ENCODE results near the gene FARSA. TPM values are rescaled to one million over a fixed set of nuclear protein-coding genes. Genes with fewer than 3 reads are reported as not detected.

The FARSA gene
- total and polyA plus RNA-seq, 2 of the 4 experiments (the other 2 are of a cell fraction): 49.3 to 80.9 TPM

DNA sequence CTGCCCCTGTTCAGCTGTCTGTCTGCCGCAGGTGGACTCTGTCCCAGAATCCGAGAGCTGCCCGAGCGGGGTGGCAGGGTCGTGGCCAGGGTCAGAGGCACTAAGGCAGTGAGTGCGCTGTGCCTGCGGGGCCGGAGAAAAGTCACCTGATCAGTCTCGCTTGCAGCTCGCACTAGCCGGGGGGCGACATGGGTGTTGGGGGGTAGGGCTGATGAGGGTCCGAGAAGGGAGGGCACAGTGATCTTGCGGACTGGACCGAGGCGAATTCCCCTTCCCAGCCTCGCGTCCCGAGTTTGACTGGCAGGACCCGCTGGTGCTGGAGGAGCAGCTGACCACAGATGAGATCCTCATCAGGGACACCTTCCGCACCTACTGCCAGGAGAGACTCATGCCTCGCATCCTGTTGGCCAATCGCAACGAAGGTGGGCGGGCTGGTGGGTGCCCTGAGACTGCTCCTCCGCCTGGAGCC, 41.9 kb downstream of the FARSA start:
- intact Hi-C loops (cut with micrococcal nuclease): loop anchor here (2.0 kb wide), 1 partner anchor 73 kb away; no protein-coding TSS in a partner anchor
- peak overlapping the region; percentile 70 for H2AK9ac ChIP-seq (replicated peaks; ENCODE audit: low read depth, low read length, poor library complexity)
- peak overlapping the region; percentile 44 for H3K9ac ChIP-seq (ENCODE audit: low read depth, low read length)
- no peak overlapping the region for H3K18ac ChIP-seq (ENCODE audit: low read depth, low read length)
- H3K56ac ChIP-seq (ENCODE audit: extremely low read depth, insufficient read depth, low read length): no peak overlapping the region
- ChIA-PET POLR2A (ENCODE audit: unreplicated experiment) (no interaction called here), CTCF (no interaction called here)
- H3K4me1 ChIP-seq (ENCODE audit: control insufficient read depth, insufficient read depth, low read length): peaks cover 6% of the 10 kb centered on the region
- no peaks in the 10 kb centered on the region for H3K9me1 ChIP-seq (ENCODE audit: insufficient read depth, low read length)
- BruUV-seq (replicated peaks): no TSS peak
- WGBS, 2 experiments (ENCODE audit: extremely low coverage in 2 of 2, insufficient read length in 1 of 2): 0% methylated on average over 7 of the region's 26 CpGs; no CpG with 5 or more reads in 1 of the 2 experiments
- H3K79me1 ChIP-seq (ENCODE audit: low read depth in 1 of 2, low read length in 2 of 2): peaks cover 10 to 12% of the 10 kb centered on the region in 2 experiments; a peak in 3 of 4 replicates
- H4K91ac ChIP-seq (ENCODE audit: insufficient read depth, low read depth, low read length): no peak overlapping the region
- dilution Hi-C loops (cut with HindIII; ENCODE audit: low sequenced_read_pairs, unreplicated experiment): no loop called here
- peak overlapping the region; percentile 78 for H3K4me3 ChIP-seq (ENCODE audit: insufficient read depth, low read depth, low read length)
- H4K20me1 ChIP-seq (ENCODE audit: insufficient read depth, low read length): no peaks in the 10 kb centered on the region
- H3K9me3 ChIP-seq (ENCODE audit: control insufficient read depth, insufficient read depth, low read length): no peaks in the 10 kb centered on the region
- no peak overlapping the region for H2BK120ac ChIP-seq (ENCODE audit: low read depth, low read length)
- H2AFZ ChIP-seq (replicated peaks; ENCODE audit: low read length, poor library complexity): peak overlapping the region; percentile 98
- no peak overlapping the region for H2BK20ac ChIP-seq (ENCODE audit: low read depth, low read length)
- in situ Hi-C loops (cut with MboI; ENCODE audit: low sequenced_read_pairs): no loop called here
- no peak for DNase-seq
- H3K27ac ChIP-seq (ENCODE audit: insufficient read depth, low read length): peak overlapping the region; percentile 3; the same call in 1 of the 2 replicates
- H3K23ac ChIP-seq (ENCODE audit: low read depth, low read length): no peak overlapping the region
- H3K27me3 ChIP-seq (ENCODE audit: control insufficient read depth, insufficient read depth, low read length): peaks cover 14% of the 10 kb centered on the region
- no peak for TF ChIP-seq NFE2L2 (IDR thresholded peaks at IDR 0.05; ENCODE audit: low read depth, low read length)
- no peak for TF ChIP-seq BHLHE40 (IDR thresholded peaks at IDR 0.05; ENCODE audit: low read depth, low read length)
- TF ChIP-seq POLR2A (IDR thresholded peaks at IDR 0.05; ENCODE audit: low read depth, low read length): no peak
- no peak for TF ChIP-seq RFX5 (IDR thresholded peaks at IDR 0.05; ENCODE audit: low read depth, low read length)
- no peak for TF ChIP-seq MAFK (IDR thresholded peaks at IDR 0.05; ENCODE audit: low read depth, low read length)
- no peak for TF ChIP-seq MXI1 (IDR thresholded peaks at IDR 0.05; ENCODE audit: borderline replicate concordance, low read depth, low read length)
- no peak for TF ChIP-seq CEBPB (IDR thresholded peaks at IDR 0.05; ENCODE audit: low read depth, low read length)
- no peak for TF ChIP-seq SMC3 (IDR thresholded peaks at IDR 0.05; ENCODE audit: low read depth, low read length)
- no peak for TF ChIP-seq RCOR1 (IDR thresholded peaks at IDR 0.05; ENCODE audit: insufficient replicate concordance, low read length)
- TF ChIP-seq, protein P1, sequence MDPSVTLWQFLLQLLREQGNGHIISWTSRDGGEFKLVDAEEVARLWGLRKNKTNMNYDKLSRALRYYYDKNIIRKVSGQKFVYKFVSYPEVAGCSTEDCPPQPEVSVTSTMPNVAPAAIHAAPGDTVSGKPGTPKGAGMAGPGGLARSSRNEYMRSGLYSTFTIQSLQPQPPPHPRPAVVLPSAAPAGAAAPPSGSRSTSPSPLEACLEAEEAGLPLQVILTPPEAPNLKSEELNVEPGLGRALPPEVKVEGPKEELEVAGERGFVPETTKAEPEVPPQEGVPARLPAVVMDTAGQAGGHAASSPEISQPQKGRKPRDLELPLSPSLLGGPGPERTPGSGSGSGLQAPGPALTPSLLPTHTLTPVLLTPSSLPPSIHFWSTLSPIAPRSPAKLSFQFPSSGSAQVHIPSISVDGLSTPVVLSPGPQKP (IDR thresholded peaks at IDR 0.05; ENCODE audit: borderline replicate concordance, low read depth, low read length): no peak
- TF ChIP-seq, protein P2, sequence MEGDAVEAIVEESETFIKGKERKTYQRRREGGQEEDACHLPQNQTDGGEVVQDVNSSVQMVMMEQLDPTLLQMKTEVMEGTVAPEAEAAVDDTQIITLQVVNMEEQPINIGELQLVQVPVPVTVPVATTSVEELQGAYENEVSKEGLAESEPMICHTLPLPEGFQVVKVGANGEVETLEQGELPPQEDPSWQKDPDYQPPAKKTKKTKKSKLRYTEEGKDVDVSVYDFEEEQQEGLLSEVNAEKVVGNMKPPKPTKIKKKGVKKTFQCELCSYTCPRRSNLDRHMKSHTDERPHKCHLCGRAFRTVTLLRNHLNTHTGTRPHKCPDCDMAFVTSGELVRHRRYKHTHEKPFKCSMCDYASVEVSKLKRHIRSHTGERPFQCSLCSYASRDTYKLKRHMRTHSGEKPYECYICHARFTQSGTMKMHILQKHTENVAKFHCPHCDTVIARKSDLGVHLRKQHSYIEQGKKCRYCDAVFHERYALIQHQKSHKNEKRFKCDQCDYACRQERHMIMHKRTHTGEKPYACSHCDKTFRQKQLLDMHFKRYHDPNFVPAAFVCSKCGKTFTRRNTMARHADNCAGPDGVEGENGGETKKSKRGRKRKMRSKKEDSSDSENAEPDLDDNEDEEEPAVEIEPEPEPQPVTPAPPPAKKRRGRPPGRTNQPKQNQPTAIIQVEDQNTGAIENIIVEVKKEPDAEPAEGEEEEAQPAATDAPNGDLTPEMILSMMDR (conservative IDR thresholded peaks at IDR 0.05; ENCODE audit: low read depth, low read length): no peak
- no peak overlapping the region for H3K4ac ChIP-seq (ENCODE audit: low read depth, low read length)
- H2AK5ac ChIP-seq (ENCODE audit: low read depth, low read length): no peak overlapping the region
- H4K5ac ChIP-seq (ENCODE audit: low read depth, low read length): no peak overlapping the region
- peaks cover 14% of the 10 kb centered on the region for H3K36me3 ChIP-seq (ENCODE audit: control insufficient read depth, insufficient read depth, low read length)
- no peak overlapping the region for H2BK5ac ChIP-seq (ENCODE audit: low read depth, low read length, poor library complexity, severe bottlenecking)
- H3K4me2 ChIP-seq (ENCODE audit: low read depth, low read length): peak overlapping the region; percentile 94
- H2BK15ac ChIP-seq (ENCODE audit: low read depth, low read length): no peak overlapping the region
- no peak overlapping the region for H3K14ac ChIP-seq (replicated peaks; ENCODE audit: low read depth, low read length)
- no peak for ATAC-seq (ENCODE audit: low read depth)
- peak overlapping the region in 1 of 2 experiments; percentile 72; a peak in 1 of 4 replicates for H4K8ac ChIP-seq (ENCODE audit: low read depth in 2 of 2, low read length in 2 of 2)

All from IMR-90 (cell line).